Sigmoid colon (tissue), 7 donors: Measurements from ENCODE around the gene JAKMIP3. TPM values are rescaled to one million over a fixed set of nuclear protein-coding genes. Genes with fewer than 3 reads are reported as not detected.

Experiments used
- DNase-seq: peaks from one replicate; pipeline ENCODE4 v3.0.0-alpha.2; 2019
- H3K27ac ChIP-seq, 4 donors: fragments of 200-600 bp; sonication (generic); one replicate each; pipeline ENCODE4 v1.5.1; 2016 to 2019; ENCODE audit warnings: mild to moderate bottlenecking in 1 of 4
- H3K27me3 ChIP-seq, 3 donors: fragments of 200-600 bp; sonication (generic); one replicate each; pipeline ENCODE4 v1.5.1; 2019; ENCODE audit warnings: mild to moderate bottlenecking in 1 of 3
- H3K36me3 ChIP-seq, 4 donors: fragments of 200-600 bp; sonication (generic); one replicate each; pipeline ENCODE4 v1.5.1; 2016 to 2019
- H3K4me1 ChIP-seq, 4 donors: fragments of 200-600 bp; sonication (generic); one replicate each; pipeline ENCODE4 v1.5.1; 2017 to 2019
- H3K4me3 ChIP-seq, 4 donors: fragments of 200-600 bp; sonication (generic); one replicate each; pipeline ENCODE4 v1.5.1; 2017 to 2019; ENCODE audit warnings: mild to moderate bottlenecking in 2 of 4, moderate library complexity in 1 of 4
- H3K9me3 ChIP-seq, 4 donors: fragments of 200-600 bp in 3 of 4; sonication (generic) in 3 of 4; one replicate each; pipeline versions ENCODE4 v1.5.1 to v1.6.1; 2013 to 2019
- EP300 ChIP-seq, 4 donors: sonication (generic); formaldehyde crosslinking; IDR thresholded peaks; one replicate each; pipeline ENCODE4 v1.6.1; 2017; ENCODE audit warnings: antibody characterized with exemption in 4 of 4
- POLR2A ChIP-seq, 2 donors: fragments of 450-650 bp; IDR thresholded peaks; one replicate each; pipeline ENCODE4 v1.6.1; 2016; ENCODE audit warnings: antibody characterized with exemption in 2 of 2, mild to moderate bottlenecking in 2 of 2, moderate library complexity in 2 of 2
- POLR2AphosphoS5 ChIP-seq, 4 donors: sonication (generic); formaldehyde crosslinking; IDR thresholded peaks; one replicate each; pipeline ENCODE4 v1.6.1; 2017; ENCODE audit warnings: antibody characterized with exemption in 4 of 4
- WGBS, 2 donors: extraction: QIAGEN DNeasy Blood & Tissue Kit; methylation state at CpG; one replicate each; pipeline ENCODE4 v1.1.7; 2013; 5-methylcytosine and 5-hydroxymethylcytosine counted together
- intact Hi-C: fragments of 100-400 bp; cut with DNase I; formaldehyde crosslinking; loops from one replicate; pipeline ENCODE4 v1.15.1; 2023
- polyA plus RNA-seq, 3 donors: library from polyadenylated mRNA; stranded (reverse); fragments of 200-250 nt; gene quantifications; one replicate each; pipeline ENCODE4 v1.2.3, GENCODE V29; 2013
- total RNA-seq, 4 donors: library from RNA; depleted of rRNA; stranded (reverse); fragments of >200 nt; gene quantifications; one replicate each; pipeline ENCODE4 v1.1.0, GENCODE V29; 2016
- TF ChIP-seq, protein P1 (sequence below), 4 experiments: fragments of 450-650 bp in 3 of 4; fragments of 200-600 bp in 1 of 4; IDR thresholded peaks; one replicate each; pipeline ENCODE4 v1.5.1; 2016 to 2019; ENCODE audit warnings: antibody characterized with exemption in 4 of 4, mild to moderate bottlenecking in 3 of 4, moderate library complexity in 2 of 4
- donor health status: healthy with polysubstance abuse.
- donor health status: Bipolar disorder and iron deficiency.
- donor health status: healthy.

Gene JAKMIP3
- total and polyA plus RNA-seq, 7 donors: 0.22 to 3.0 (median 0.71) TPM; not detected in 2

- TF ChIP-seq POLR2A (IDR thresholded peaks at IDR 0.05): no peak
- TF ChIP-seq, protein P1, sequence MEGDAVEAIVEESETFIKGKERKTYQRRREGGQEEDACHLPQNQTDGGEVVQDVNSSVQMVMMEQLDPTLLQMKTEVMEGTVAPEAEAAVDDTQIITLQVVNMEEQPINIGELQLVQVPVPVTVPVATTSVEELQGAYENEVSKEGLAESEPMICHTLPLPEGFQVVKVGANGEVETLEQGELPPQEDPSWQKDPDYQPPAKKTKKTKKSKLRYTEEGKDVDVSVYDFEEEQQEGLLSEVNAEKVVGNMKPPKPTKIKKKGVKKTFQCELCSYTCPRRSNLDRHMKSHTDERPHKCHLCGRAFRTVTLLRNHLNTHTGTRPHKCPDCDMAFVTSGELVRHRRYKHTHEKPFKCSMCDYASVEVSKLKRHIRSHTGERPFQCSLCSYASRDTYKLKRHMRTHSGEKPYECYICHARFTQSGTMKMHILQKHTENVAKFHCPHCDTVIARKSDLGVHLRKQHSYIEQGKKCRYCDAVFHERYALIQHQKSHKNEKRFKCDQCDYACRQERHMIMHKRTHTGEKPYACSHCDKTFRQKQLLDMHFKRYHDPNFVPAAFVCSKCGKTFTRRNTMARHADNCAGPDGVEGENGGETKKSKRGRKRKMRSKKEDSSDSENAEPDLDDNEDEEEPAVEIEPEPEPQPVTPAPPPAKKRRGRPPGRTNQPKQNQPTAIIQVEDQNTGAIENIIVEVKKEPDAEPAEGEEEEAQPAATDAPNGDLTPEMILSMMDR (IDR thresholded peaks at IDR 0.05): no peak
- Histone ChIP-seq H3K27ac (no peak overlapping the region), H3K27me3 (peaks cover 0 to 14% (median 3%) of the 10 kb centered on the region in 3 donors), H3K36me3 (no peaks in the 10 kb centered on the region), H3K4me1 (no peaks in the 10 kb centered on the region), H3K9me3 (no peaks in the 10 kb centered on the region), H3K4me3 (no peak overlapping the region)
- intact Hi-C loops: no loop called here
- DNase-seq: no peak
- 84 to 89% methylated on average over 18 of the region's 18 CpGs for WGBS, 2 donors
Observed at GRCh38 chr10:132044803-132045202, 20.9 kb upstream of the JAKMIP3 start.

GRCh38 chr10:132045324-132045723 is 20.4 kb upstream of the JAKMIP3 start:
- DNase-seq: no peak
- intact Hi-C loops: no loop called here
- H3K4me3 ChIP-seq: no peak overlapping the region
- H3K27ac ChIP-seq: no peak overlapping the region
- H3K4me1 ChIP-seq: no peaks in the 10 kb centered on the region
- WGBS, 2 donors: 91 to 92% methylated on average over 9 of the region's 9 CpGs
- peaks cover 0 to 14% (median 3%) of the 10 kb centered on the region in 3 donors for H3K27me3 ChIP-seq
- H3K9me3 ChIP-seq: no peaks in the 10 kb centered on the region
- no peaks in the 10 kb centered on the region for H3K36me3 ChIP-seq
- TF ChIP-seq, protein P1 (IDR thresholded peaks at IDR 0.05): no peak
- TF ChIP-seq POLR2AphosphoS5 (IDR thresholded peaks at IDR 0.05) (no peak), EP300 (IDR thresholded peaks at IDR 0.05) (no peak), POLR2A (IDR thresholded peaks at IDR 0.05) (no peak)

DNA sequence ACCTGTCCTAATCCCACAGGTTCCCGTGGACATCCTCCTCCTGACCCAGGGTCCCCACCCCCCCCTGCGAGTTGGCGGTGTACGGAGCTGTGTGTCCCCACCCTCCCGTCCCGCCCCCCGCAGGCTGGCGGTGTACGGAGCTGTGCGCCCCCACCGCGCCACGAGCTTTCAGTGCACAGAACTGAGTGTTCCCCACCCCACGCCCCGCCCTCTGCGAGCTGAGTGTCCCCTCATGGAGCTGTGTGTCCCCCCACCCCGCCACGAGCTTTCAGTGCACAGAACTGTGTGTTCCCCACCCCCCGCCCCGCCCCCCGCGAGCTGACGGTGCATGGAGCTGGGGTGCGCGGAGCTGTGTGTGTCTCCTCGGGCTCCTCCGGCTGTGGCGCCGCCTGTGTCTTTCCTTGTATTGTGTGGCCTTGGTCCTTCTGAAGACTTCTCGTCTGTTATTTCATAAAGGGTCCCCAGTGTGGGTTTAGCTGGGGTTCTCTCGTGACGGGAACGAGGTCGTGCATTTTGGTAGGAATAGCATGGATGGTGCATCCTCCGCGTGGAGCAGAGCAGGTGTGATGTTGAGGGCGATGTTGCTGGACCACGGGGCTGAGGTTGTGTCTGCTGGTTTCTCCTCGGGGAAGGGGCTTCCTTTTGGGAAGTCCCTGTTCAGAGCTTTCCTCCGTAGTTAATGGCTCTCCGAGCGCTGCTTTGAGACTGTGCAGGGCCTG is 18.0 kb upstream of the JAKMIP3 start:
- intact Hi-C loops: no loop called here
- 84 to 89% methylated on average over 42 of the region's 42 CpGs for WGBS, 2 donors
- Histone ChIP-seq H3K27me3 (peaks cover 0 to 11% (median 3%) of the 10 kb centered on the region in 3 donors), H3K27ac (no peak overlapping the region), H3K4me3 (no peak overlapping the region), H3K9me3 (peaks cover 9 to 15% (median 10%) of the 10 kb centered on the region in 4 donors), H3K36me3 (no peaks in the 10 kb centered on the region), H3K4me1 (no peaks in the 10 kb centered on the region)
- DNase-seq: no peak
- no peak for TF ChIP-seq POLR2A (IDR thresholded peaks at IDR 0.05)
- TF ChIP-seq EP300 (IDR thresholded peaks at IDR 0.05): no peak
- TF ChIP-seq, protein P1 (IDR thresholded peaks at IDR 0.05): no peak
- no peak for TF ChIP-seq POLR2AphosphoS5 (IDR thresholded peaks at IDR 0.05)

GRCh38 chr10:132048294-132048667 is 17.5 kb upstream of the JAKMIP3 start:
- peaks cover 11 to 18% (median 14%) of the 10 kb centered on the region in 4 donors for H3K9me3 ChIP-seq
- H3K4me1 ChIP-seq: no peaks in the 10 kb centered on the region
- intact Hi-C loops: no loop called here
- peaks cover 0 to 6% (median 3%) of the 10 kb centered on the region in 3 donors for H3K27me3 ChIP-seq
- no peak overlapping the region for H3K27ac ChIP-seq
- no peaks in the 10 kb centered on the region for H3K36me3 ChIP-seq
- TF ChIP-seq, protein P1 (IDR thresholded peaks at IDR 0.05): no peak
- TF ChIP-seq EP300 (IDR thresholded peaks at IDR 0.05) (no peak), POLR2AphosphoS5 (IDR thresholded peaks at IDR 0.05) (no peak), POLR2A (IDR thresholded peaks at IDR 0.05) (no peak)
- no peak overlapping the region for H3K4me3 ChIP-seq
- no peak for DNase-seq
- 36 to 57% methylated on average over 7 of the region's 7 CpGs for WGBS, 2 donors

- no peaks in the 10 kb centered on the region for H3K4me1 ChIP-seq
- no peaks in the 10 kb centered on the region for H3K36me3 ChIP-seq
- no peak overlapping the region for H3K4me3 ChIP-seq
- intact Hi-C loops: no loop called here
- no peak for DNase-seq
- H3K9me3 ChIP-seq: peaks cover 11 to 18% (median 15%) of the 10 kb centered on the region in 4 donors
- TF ChIP-seq, protein P1 (IDR thresholded peaks at IDR 0.05): no peak
- no peak for TF ChIP-seq POLR2AphosphoS5 (IDR thresholded peaks at IDR 0.05)
- TF ChIP-seq POLR2A (IDR thresholded peaks at IDR 0.05): no peak
- no peak for TF ChIP-seq EP300 (IDR thresholded peaks at IDR 0.05)
- H3K27me3 ChIP-seq: no peaks in the 10 kb centered on the region
- H3K27ac ChIP-seq: no peak overlapping the region
- WGBS, 2 donors: 76 to 80% methylated on average over 11 of the region's 11 CpGs
Observed at GRCh38 chr10:132050191-132050590, 15.6 kb upstream of the JAKMIP3 start.
